ENCODE results near the gene RGS3. TPM values are rescaled to one million over a fixed set of nuclear protein-coding genes. Genes with fewer than 3 reads are reported as not detected.

Gene RGS3
- total RNA-seq, 1 donor from 2014 or later, result 12.8 TPM

- no peak for DNase-seq
Observed at GRCh38 chr9:113601656-113602055, 138.1 kb downstream of the RGS3 start.

- no peak for DNase-seq
Observed at GRCh38 chr9:113602126-113603047, 138.9 kb downstream of the RGS3 start.

- no peak for DNase-seq
Observed at GRCh38 chr9:113603048-113603375, 139.5 kb downstream of the RGS3 start.

DNA sequence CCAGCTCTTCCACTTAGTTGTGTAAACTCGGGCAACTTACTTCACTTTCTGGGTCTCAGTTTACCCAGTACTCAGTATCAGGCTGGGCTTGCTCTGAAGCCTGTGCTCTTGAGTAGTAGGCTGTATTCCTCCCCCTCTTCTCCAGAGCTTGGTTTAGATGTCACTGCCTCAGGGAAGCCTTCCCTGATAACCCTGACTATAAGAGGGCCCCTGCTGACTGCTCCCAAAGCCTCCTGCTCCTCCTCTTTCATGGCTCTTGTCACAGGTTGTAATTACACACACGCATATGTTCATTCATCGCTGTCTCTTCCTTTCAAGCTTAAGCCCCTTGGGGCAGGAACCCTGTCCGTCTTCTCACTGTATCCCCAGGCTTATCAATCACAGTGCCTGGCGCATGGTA, 140.2 kb downstream of the RGS3 start:
- no peak for DNase-seq

GRCh38 chr9:113604393-113604792, 140.9 kb downstream of the RGS3 start:
- no peak for DNase-seq

DNA sequence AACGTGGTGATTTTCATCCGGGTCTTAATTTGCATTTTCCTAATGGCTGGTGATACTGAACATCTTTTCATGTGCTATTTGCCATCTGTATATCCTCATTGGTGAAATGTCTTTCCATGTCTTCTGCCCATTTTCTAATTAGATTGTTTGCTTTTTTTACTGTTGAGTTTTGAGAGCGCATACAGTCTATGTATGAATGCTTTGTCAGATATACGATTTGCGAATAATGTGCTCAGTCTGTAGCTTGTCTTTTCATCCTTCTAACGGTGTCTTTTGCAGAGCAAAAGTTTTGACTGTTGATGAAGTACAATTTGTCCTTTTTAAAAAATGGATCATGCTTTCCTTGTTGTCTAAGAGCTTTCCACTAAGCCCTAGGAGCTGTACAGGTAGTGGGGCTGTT, 143.0 kb downstream of the RGS3 start:
- DNase-seq, result no peak

- no peak for DNase-seq
Observed at GRCh38 chr9:113608082-113608685, 144.7 kb downstream of the RGS3 start.

DNA sequence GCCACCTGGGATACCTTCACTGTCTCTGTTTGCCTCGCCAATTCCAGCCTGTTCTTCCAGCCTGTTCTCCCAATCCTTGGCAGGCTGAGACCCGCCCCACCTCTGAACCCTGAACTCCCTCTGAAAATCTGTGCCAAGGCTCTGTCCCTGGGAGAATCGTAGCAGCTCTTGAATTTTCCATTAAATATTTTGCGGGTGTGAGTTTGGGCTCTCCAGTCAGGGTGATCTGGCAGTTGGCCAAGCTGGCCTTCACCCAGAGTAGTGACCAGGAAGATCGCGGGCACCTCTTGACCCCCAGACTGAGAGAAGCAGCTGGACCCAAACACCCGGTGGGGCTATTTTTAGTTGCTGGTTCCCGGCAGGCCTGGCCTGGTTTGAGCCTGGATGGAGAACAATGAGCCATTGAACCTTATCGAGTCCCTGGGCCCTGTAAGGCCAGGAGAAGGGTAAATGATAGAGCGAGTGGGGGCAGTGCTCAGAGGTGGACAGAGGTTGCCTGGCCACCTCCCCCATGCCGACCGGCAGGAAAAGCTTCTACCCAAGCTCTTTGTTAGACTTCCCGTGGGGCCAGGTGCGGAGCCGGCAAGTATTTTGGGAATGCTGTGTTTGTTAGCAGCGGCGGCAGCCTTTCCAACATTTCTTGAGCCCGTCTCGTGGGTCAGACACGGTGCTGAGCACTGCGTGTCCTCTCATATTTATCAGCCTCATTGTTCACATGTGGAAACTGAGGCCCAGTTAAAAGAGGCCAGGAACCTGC, 146.2 kb downstream of the RGS3 start:
- peak; percentile 20 for DNase-seq

- no peak for DNase-seq
Observed at GRCh38 chr9:113611461-113612215, 148.1 kb downstream of the RGS3 start.

- DNase-seq, result no peak
Observed at GRCh38 chr9:113612216-113612747, 148.8 kb downstream of the RGS3 start.

DNA sequence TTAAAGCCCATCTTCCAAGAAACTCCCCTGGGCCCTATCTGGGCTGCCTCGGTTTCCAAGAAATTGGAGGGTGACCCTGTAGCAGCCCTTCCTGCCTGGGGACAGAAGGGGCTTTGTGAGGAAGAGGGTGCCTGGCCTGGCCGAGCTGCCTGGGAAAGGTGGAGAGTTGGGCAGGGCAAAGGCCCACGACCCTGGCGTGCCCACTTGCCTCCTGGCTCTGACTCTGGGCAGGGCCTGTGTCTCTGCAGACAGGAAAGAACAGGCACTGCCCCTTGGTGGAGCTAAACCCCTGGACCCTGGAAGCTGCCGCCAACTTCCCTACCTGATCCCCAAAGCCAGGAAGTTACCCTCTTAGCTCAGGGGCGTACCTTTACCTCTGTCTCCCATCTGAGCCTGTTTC, 149.3 kb downstream of the RGS3 start:
- no peak for DNase-seq

- DNase-seq, result no peak
Observed at GRCh38 chr9:113613815-113614413, 150.4 kb downstream of the RGS3 start.

DNA sequence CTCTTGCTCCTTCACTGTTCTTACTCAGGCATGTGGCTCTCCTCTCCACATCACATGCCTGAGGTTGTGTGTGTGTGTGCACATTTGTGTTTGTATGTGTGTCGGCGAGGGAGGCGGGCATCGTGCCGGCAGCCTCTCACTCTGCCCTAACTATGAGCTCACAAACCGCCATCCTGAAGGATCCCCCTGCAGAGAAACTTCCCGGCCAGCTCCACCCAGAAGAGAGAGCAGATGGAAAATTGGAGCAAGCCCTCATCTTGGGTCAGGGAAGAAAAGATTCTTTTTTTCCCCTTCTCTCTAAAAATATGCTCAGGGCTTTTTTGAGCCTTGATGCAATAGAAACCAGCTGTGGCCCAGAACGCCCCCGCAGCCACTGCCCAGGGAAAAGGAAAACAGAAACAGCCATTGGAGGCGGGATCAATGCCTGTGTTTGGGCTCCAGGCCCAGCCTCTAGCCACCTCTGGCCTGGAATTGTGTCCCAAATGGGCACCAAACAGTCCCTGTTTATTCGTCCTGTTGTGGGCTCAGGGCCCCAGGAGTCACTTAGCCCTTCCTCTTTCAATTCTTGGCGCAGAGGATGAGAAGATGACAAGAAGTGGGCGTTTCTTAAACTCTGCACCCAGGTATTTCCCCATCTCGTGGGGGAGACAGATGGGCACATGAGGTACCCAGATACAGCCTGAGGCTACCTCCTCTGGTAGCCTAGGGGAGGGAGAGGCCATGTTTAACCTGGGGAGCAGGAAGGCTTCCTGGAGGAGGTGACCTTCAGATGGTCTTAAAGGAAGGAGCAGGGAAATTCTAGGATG, 151.5 kb downstream of the RGS3 start:
- peak; percentile 52 for DNase-seq

DNA sequence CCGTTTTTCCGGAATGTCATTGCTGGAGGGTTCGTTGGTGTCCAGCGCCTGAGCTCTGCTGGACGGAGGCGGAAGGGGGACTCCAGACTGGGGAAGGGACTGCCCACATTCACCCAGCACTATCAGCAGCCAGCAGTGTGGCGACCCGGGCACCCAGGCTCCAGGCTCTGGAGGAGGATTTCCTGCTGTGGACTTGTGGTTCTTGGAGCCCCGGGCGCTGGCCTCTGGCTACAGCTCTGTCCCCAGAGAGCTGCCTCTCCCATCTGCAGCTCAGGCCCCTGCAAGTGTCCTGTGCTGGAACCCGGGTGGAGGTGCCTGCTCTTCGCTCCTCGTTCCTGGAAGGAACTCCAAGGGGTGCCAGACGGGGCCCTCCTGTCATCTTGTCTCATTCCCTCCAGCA, 152.6 kb downstream of the RGS3 start:
- DNase-seq, result no peak

- DNase-seq, result no peak
Observed at GRCh38 chr9:113616621-113617496, 153.3 kb downstream of the RGS3 start.

DNA sequence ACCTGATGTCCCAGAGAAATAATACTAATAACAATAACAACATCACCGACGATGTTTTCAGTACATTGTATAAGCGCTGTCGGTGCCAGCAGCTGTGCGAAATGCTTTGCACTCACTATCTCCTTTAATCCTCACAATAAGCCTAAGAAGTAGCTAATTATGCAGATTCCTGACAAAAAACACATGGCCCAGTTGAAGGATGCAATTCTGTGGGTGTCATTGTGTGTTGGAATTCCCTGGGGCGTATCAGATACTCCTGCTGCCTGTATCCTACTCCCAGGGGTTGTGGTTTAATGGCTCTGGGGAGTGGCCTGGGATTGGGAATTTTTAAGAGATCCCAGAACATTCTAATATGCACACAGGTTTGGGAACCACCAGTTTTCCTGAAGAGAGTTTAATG, 154.0 kb downstream of the RGS3 start:
- DNase-seq, result no peak

DNA sequence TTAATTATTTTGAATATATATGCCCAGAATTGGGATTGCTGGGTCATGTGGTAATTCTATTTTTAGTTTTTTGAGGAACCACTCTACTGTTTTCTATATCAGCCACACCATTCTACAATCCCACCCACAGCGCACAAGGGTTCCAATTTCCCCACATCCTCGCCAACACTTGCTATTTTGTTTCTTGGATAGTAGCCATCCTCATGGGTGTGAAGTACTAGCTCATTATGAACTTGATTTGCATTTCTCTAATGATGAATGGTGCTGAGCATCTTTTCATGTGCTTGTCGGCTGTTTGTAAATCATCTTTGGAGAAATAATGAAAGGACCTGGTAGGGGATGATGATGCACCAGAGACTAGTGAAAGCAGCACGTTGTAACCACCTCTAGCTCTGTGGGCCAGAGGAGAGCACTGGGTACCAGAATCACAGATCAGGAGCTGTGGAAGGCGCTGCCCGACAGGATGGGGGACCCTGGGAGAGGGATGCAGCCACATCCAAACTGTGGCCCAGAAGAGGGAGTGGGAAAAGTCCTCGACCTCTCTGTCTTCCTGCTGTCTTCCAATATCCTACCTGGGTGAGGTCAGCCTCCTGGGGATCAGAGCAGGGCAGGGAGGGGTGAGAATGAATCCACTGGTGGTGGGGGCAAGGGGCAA, 155.4 kb downstream of the RGS3 start:
- DNase-seq, result no peak

DNA sequence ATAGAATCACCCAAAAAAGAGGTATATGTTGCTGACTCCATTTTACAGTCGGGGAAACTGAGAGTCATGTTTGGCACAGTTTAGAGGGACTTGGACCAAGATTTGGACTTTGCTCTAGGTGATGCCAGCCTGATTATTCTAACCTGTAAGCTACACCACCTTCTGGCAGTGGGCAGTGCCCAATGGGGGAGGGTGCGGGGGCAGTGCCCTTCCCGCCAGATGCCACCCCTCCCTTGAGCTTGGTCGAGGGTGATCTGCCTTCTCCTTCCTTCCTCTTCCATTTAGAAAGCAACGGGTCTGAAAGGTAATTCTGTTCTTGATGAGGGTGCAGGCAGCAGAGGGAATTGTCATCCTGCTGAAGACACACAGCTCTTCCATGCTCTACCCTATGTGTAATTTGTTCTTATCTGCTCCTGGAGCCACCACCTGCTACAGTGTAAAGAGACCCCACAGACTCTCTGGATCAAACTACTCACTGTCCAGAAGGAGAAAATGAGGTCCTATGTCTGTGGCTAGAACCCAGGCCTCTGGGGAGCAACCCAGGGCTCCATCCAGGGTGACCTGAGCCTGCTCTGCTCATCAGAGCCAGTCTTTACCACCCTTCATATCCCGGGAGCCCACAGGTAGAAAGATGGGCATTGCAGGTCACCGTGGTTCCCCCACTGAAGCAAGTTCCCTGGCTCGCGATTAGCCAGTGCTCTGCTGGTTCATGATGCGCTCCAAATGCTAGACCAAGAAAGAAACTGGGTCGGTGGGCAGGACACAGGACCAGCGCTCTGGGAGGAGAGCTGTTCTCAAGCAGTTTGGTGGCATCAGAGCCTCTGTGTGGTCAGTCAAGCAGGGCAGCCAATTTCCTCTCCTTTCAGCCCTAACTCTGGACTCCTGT, 156.2 kb downstream of the RGS3 start:
- DNase-seq, result no peak

Measured in occipital lobe (tissue), 2 donors.